Raji (cell line): Measurements from ENCODE around the gene CPLX3.
A peak's percentile ranks its signal among the peaks of the same experiment; 100 is the strongest.

ENCODE experiments used
- POLR2A ChIP-seq: IDR thresholded peaks from 2 replicates; pipeline ENCODE4 v1.6.1; 2011; ENCODE audit warnings: low read depth, low read length, control low read depth; ENCODE audit not compliant: insufficient read depth

Gene CPLX3

DNA sequence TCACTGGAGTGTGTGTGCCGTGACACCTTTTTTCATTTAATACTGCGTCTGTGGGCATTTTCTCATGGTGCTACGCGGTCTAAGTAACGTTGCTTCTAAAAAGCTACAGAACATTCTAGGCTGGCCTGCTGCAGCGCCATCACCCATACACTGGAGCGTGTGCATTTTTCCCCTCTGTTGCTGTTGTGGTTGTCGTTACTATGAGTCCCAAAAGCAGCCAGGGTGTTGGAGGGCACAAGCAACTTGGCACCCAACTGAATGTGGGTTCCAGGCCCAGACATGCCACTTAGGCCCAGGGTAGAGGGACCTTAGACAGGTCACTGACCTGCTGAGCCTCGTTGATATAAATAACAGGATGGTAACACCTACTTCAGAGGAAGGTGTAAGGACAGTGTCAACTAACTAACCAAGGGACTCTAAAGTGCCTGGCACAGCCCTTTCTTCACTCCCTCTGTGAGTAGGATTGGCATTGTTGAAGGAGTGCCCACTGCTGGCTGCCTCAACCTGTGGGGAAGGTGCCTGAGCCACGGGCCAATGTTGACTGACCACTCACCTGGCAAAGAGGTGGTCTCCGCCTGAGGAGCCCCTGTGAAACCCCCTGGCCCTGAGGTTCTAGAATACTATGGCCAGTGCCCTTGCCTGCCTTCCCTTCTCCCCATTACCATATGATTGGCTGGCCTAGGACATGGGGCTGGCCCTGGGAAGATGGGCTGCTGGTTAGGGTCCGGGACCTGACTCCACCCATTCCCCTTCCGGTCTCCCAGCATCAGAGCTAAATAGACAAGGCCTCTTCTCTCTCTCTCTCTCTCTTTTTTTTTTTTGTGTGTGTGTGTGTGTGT lies 41.0 kb upstream of the CPLX3 start:
- peak; percentile 41; the same call in 1 of the 2 replicates for TF ChIP-seq POLR2A

- peak; percentile 33; the same call in 1 of the 2 replicates for TF ChIP-seq POLR2A
These were observed 39.8 kb upstream of the CPLX3 start for GRCh38 chr15:74786551-74787165.

DNA sequence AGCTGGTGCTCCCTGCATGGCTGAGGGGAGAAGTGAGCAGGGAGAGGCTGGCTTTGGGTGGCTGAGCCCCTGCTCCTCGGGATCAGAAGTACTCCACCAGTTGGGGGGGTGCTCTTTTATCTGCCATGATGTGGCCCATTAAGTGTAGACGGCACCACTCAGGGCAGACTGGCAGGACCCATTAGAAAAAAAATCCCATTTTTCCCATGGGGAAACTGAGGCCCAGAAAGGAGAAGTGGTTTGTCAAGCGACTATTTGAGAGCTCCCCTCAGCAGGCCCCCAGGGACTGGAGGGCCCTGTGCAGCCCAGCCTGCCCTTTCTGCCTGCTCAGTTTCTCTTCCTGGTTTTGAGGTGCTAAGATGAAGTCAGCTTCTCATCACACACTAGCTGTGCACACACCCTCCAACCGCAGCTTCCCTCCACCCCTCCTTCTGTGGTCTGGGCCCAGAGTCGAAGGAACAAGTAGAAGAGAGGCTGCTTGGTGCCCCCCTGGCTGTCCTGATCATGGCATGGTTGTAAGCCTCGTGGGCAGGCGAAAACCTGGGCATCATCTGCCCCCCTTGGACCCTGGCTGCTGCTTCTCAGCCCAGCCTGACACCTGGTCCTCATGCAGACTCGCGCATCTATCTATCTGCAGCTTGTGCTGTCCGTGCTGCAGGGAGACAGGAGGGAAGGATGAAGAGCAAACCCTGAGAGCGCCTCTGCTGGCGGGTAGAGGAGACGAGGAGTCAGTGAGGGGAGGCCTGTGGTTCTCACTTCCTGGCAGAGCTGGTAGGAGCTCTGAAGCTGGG lies 39.0 kb upstream of the CPLX3 start:
- peak; percentile 59; the same call in 1 of the 2 replicates for TF ChIP-seq POLR2A

DNA sequence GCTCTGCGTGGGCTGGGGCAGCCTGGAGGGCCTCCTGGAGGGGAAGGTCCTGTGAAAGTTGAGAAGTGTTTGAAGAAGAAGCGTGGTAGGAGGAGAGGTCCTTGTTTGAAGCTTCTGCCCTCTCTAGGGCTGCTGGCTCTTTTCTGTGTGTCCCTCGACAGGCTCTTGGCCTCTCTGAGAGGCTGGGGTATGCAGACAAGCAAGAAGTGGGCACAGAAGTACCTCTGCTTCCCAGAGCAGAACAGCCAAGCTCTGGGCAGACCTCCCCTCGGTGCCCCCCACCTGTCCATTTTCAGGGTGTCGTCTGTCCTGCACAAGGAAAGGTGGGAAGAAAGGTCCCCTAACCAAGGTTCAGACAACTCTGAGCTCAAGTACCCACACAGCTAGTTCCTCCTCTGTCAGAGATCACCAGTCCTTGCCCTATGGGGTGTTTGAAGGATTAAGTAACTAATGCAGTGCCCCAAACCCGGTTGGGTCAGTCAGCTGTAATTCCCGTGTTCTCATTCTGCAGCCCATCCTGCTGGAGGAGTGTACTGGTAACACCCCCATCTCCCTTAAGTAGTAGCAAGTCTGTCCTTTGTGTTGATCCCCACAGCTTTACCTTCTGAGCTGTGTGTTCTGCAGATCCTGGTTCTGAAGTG lies 38.3 kb upstream of the CPLX3 start:
- TF ChIP-seq POLR2A, result no peak

DNA sequence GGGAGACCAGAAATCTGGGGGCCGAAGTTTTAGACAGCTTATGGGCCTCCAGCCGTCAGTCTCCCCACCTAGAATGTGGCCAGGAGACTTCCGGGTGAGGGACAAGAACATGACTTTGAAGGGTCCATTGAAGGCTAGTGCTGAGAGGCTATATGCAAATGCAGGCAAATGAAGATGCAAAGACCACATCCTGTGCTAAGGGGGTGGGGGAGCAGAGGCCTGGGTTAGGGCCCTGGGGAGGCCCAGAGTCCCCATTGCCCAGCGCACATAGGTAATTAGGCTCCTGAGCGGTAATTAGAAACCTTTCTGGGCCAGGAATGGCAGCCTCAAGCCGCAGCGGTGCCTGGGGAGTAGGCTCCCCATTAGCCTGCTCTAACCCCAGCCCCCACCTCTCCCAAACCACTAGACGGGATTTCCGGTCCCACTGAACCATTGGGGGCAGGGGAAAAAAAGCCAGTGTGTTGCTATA lies 37.7 kb upstream of the CPLX3 start:
- TF ChIP-seq POLR2A, result peak; percentile 74

GRCh38 chr15:74789171-74789631 lies 37.2 kb upstream of the CPLX3 start:
- TF ChIP-seq POLR2A, result peak; percentile 88

DNA sequence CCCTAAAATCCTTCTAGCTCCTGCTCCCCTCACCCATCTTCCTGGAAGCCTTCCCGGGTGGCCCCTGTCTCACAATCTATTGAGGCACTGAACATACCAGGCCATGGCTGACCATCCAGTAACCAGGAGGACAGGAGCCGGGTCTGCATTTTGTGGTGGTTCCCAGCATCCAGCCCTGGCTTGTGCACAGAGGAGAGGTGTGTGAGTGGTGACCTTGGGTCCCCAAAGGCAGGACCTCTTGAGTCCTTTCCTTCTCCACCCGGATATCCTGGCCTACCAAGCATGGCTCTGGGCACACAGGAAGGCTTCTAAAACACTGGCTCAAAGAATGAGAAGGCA lies 36.7 kb upstream of the CPLX3 start:
- no peak for TF ChIP-seq POLR2A

- TF ChIP-seq POLR2A, result 0 out of 2 replicates have a peak, but pooled peaks have one; percentile 15
These were observed 36.1 kb upstream of the CPLX3 start for GRCh38 chr15:74790080-74790916.

- no peak for TF ChIP-seq POLR2A
These were observed 35.4 kb upstream of the CPLX3 start for GRCh38 chr15:74791007-74791406.

- no peak for TF ChIP-seq POLR2A
These were observed 34.8 kb upstream of the CPLX3 start for GRCh38 chr15:74791667-74792066.

- no peak for TF ChIP-seq POLR2A
These were observed 34.0 kb upstream of the CPLX3 start for GRCh38 chr15:74792227-74793016.

- no peak for TF ChIP-seq POLR2A
These were observed 33.0 kb upstream of the CPLX3 start for GRCh38 chr15:74793135-74794028.

GRCh38 chr15:74794248-74794969 lies 32.0 kb upstream of the CPLX3 start:
- no peak for TF ChIP-seq POLR2A
